Panc1 (cell line): ENCODE measurements around the gene AHNAK. TPM values are rescaled to one million over a fixed set of nuclear protein-coding genes. Genes with fewer than 3 reads are reported as not detected.

Experiments used
- ATAC-seq: fragments of 200-7000 bp; cut with Tn5 transposase; 2 replicates; pipeline ENCODE4 v1.9.1; 2020; ENCODE audit warnings: mild to moderate bottlenecking, moderate library complexity
- BruUV-seq: library from RNA; stranded (reverse); fragments of 400-500 nt; replicated peaks from 2 replicates; lab custom pipeline; 2021; lab: Mats Ljungman, UMichigan
- CTCF ChIA-PET: fragments of 300-600 bp; sonication (Branson Sonifier 250); formaldehyde crosslinking; loops from one replicate; lab custom pipeline; 2022; ENCODE audit warnings: antibody characterized with exemption; lab: Charles Lee
- POLR2A ChIA-PET: fragments of 300-600 bp; sonication (Branson Sonifier 250); formaldehyde crosslinking; loops from one replicate; lab custom pipeline; 2022; ENCODE audit warnings: antibody characterized with exemption; lab: Charles Lee
- DNase-seq: peaks from one replicate; pipeline ENCODE4 v3.0.0-alpha.2; 2010; ENCODE audit warnings: low read depth, low spot score
- H3K27ac ChIP-seq: 2 replicates; pipeline ENCODE4 v1.5.1; 2011; ENCODE audit warnings: mild to moderate bottlenecking, low read length, inconsistent platforms
- H3K27me3 ChIP-seq: fragments of 200-500 bp; sonication (Bioruptor generic); 2 replicates; pipeline ENCODE4 v1.6.0; 2014; ENCODE audit warnings: low read length, inconsistent platforms; ENCODE audit not compliant: control insufficient read depth, insufficient read depth
- H3K36me3 ChIP-seq: fragments of 200-500 bp; sonication (Bioruptor generic); 2 replicates; pipeline ENCODE4 v1.5.1; 2014; ENCODE audit warnings: inconsistent platforms, mild to moderate bottlenecking, low read length, moderate library complexity; ENCODE audit not compliant: control insufficient read depth, insufficient read depth
- H3K4me1 ChIP-seq: 2 replicates; pipeline ENCODE4 v1.5.1; 2011; ENCODE audit warnings: inconsistent platforms, mild to moderate bottlenecking, low read length, moderate library complexity; ENCODE audit not compliant: control insufficient read depth, insufficient read depth
- H3K4me3 ChIP-seq, 2 experiments: 2 replicates each; pipeline ENCODE4 v1.5.1; 2011 to 2012; ENCODE audit warnings: low read depth in 2 of 2, low read length in 2 of 2, mild to moderate bottlenecking in 2 of 2, inconsistent platforms in 1 of 2, moderate library complexity in 1 of 2
- H3K9me3 ChIP-seq: fragments of 200-500 bp; sonication (Bioruptor generic); 2 replicates; pipeline ENCODE4 v1.5.1; 2014; ENCODE audit warnings: low read depth, mild to moderate bottlenecking, inconsistent platforms, low read length, moderate library complexity; ENCODE audit not compliant: control insufficient read depth, insufficient read depth
- CTCF ChIP-seq: fragments of 450-650 bp; IDR thresholded peaks from 2 replicates; pipeline ENCODE4 v1.5.1; 2017; ENCODE audit warnings: mild to moderate bottlenecking
- POLR2AphosphoS5 ChIP-seq: IDR thresholded peaks from 2 replicates; pipeline ENCODE4 v1.6.1; 2012; ENCODE audit warnings: mild to moderate bottlenecking, low read depth, low read length, moderate library complexity
- REST ChIP-seq, 2 experiments: IDR thresholded peaks; 2 replicates each; pipeline ENCODE4 v1.6.1; 2011 to 2012; ENCODE audit warnings: low read depth in 2 of 2, control low read depth in 1 of 2, low read length in 1 of 2, mild to moderate bottlenecking in 1 of 2, moderate library complexity in 1 of 2; ENCODE audit not compliant: insufficient read depth in 1 of 2
- SIN3A ChIP-seq: IDR thresholded peaks from 2 replicates; pipeline ENCODE4 v1.6.1; 2012; ENCODE audit warnings: low read depth, mild to moderate bottlenecking, low read length, moderate library complexity, borderline replicate concordance; ENCODE audit not compliant: insufficient read depth
- TCF7L2 ChIP-seq: IDR thresholded peaks from 2 replicates; pipeline ENCODE4 v1.6.1; 2011; ENCODE audit warnings: mild to moderate bottlenecking, low read depth, low read length, inconsistent platforms
- in situ Hi-C: cut with HindIII; loops from 2 replicates; pipeline ENCODE4 v1.10.0; 2016; ENCODE audit warnings: low sequenced_read_pairs, low pct_unique_long_range_greater_than_20kb
- intact Hi-C: fragments of 100-400 bp; cut with micrococcal nuclease; formaldehyde crosslinking; loops from one replicate; pipeline ENCODE4 v1.10.0; 2022; ENCODE audit not compliant: unreplicated experiment
- total RNA-seq: library from RNA; stranded (reverse); gene quantifications from one replicate; pipeline ENCODE4 v1.2.1, GENCODE V29; 2021; ENCODE audit not compliant: unreplicated experiment

Gene AHNAK
- total RNA-seq, 1 experiment from 2014 or later, result 844 TPM

- TF ChIP-seq CTCF (no peak), SIN3A (no peak), TCF7L2 (no peak), POLR2AphosphoS5 (no peak), REST (IDR thresholded peaks at IDR 0.05; ENCODE audit: insufficient read depth in 1 of 2, low read depth in 2 of 2, low read length in 1 of 2) (no peak)
- in situ Hi-C loops (no loop called here), intact Hi-C loops (no loop called here)
- Histone ChIP-seq H3K27ac (peak overlapping the region; percentile 79), H3K36me3 (no peaks in the 10 kb centered on the region), H3K4me3 (no peak overlapping the region), H3K27me3 (no peaks in the 10 kb centered on the region), H3K9me3 (no peaks in the 10 kb centered on the region), H3K4me1 (peaks cover 9% of the 10 kb centered on the region)
- DNase-seq (no peak), ATAC-seq (0 out of 2 replicates have a peak, but pooled peaks have one; percentile 26)
- no TSS peak for BruUV-seq
- CTCF ChIA-PET, result interaction anchor here (1.1 kb wide), 1 partner anchor 1078 kb away, joined by 4 read pairs; no protein-coding TSS in a partner anchor
- POLR2A ChIA-PET, result no interaction called here
Measured at GRCh38 chr11:62471603-62472002, 75.0 kb downstream of the AHNAK start.

GRCh38 chr11:62468577-62468976 lies 78.0 kb downstream of the AHNAK start:
- DNase-seq, result no peak
- ATAC-seq, result no peak
- BruUV-seq, result no TSS peak
- ChIA-PET POLR2A (no interaction called here), CTCF (no interaction called here)
- Histone ChIP-seq H3K4me1 (peaks cover 11% of the 10 kb centered on the region), H3K4me3 (no peak overlapping the region), H3K36me3 (no peaks in the 10 kb centered on the region), H3K27ac (peak overlapping the region; percentile 41; the same call in 1 of the 2 replicates), H3K9me3 (no peaks in the 10 kb centered on the region), H3K27me3 (no peaks in the 10 kb centered on the region)
- in situ Hi-C loops, result no loop called here
- TF ChIP-seq SIN3A, result no peak
- TF ChIP-seq POLR2AphosphoS5, result no peak
- TF ChIP-seq REST (IDR thresholded peaks at IDR 0.05; ENCODE audit: insufficient read depth in 1 of 2, low read depth in 2 of 2, low read length in 1 of 2), result no peak
- no peak for TF ChIP-seq TCF7L2
- no peak for TF ChIP-seq CTCF
- intact Hi-C loops, result no loop called here
